Kidney epithelial cell (primary cell): ENCODE data around the gene EPC2. TPM values are rescaled to one million over a fixed set of nuclear protein-coding genes. Genes with fewer than 3 reads are reported as not detected.

Experiments used
- DNase-seq: peaks from one replicate; pipeline ENCODE4 v3.0.0-alpha.2; 2010; ENCODE audit warnings: low read depth
- H3K27me3 ChIP-seq: 2 replicates; pipeline ENCODE4 v1.6.0; 2011; ENCODE audit warnings: low read length; ENCODE audit not compliant: control insufficient read depth, insufficient read depth
- H3K36me3 ChIP-seq: 2 replicates; pipeline ENCODE4 v1.5.1; 2011; ENCODE audit warnings: low read length; ENCODE audit not compliant: control insufficient read depth, insufficient read depth
- H3K4me3 ChIP-seq: 2 replicates; pipeline ENCODE4 v1.5.1; 2011; ENCODE audit warnings: low read depth, mild to moderate bottlenecking, control low read depth, low read length
- total RNA-seq: library from RNA; depleted of rRNA; stranded (reverse); fragments of >200 nt; gene quantifications from 2 replicates; pipeline ENCODE4 v1.2.3, GENCODE V29; 2015
- TF ChIP-seq, protein P1 (sequence below): IDR thresholded peaks from 2 replicates; pipeline ENCODE4 v1.5.1; 2011; ENCODE audit warnings: mild to moderate bottlenecking, moderate library complexity, low read length, control low read depth, inconsistent platforms; ENCODE audit not compliant: insufficient read depth, poor library complexity, severe bottlenecking

EPC2 gene
- total RNA-seq, 1 donor from 2014 or later, result 20.1 TPM

DNA sequence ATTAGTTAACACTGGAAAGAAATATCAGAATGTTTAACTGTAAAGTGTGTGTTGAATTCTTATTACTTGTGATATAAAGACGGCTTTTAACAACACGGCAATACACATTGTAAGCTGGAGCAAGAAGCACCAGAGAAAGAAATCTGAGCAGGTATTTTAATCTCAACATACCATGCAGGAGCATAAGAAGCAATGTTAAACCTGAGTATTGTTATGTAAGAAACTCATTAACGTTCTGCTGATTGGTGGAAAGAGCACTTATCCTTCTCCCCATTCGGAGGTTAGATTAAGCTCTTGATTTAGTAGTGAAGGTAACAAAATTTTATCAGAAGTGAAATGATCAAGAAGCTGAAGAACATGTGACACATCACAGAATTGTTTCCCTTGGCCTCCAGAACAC lies 107.4 kb downstream of the EPC2 start:
- H3K36me3 ChIP-seq, result no peaks in the 10 kb centered on the region
- H3K27me3 ChIP-seq, result no peaks in the 10 kb centered on the region
- no peak overlapping the region for H3K4me3 ChIP-seq
- TF ChIP-seq, protein P1, sequence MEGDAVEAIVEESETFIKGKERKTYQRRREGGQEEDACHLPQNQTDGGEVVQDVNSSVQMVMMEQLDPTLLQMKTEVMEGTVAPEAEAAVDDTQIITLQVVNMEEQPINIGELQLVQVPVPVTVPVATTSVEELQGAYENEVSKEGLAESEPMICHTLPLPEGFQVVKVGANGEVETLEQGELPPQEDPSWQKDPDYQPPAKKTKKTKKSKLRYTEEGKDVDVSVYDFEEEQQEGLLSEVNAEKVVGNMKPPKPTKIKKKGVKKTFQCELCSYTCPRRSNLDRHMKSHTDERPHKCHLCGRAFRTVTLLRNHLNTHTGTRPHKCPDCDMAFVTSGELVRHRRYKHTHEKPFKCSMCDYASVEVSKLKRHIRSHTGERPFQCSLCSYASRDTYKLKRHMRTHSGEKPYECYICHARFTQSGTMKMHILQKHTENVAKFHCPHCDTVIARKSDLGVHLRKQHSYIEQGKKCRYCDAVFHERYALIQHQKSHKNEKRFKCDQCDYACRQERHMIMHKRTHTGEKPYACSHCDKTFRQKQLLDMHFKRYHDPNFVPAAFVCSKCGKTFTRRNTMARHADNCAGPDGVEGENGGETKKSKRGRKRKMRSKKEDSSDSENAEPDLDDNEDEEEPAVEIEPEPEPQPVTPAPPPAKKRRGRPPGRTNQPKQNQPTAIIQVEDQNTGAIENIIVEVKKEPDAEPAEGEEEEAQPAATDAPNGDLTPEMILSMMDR, result no peak
- no peak for DNase-seq

GRCh38 chr2:148752977-148753376 lies 108.4 kb downstream of the EPC2 start:
- Histone ChIP-seq H3K27me3 (no peaks in the 10 kb centered on the region), H3K4me3 (no peak overlapping the region), H3K36me3 (no peaks in the 10 kb centered on the region)
- TF ChIP-seq, protein P1, result no peak
- no peak for DNase-seq

DNA sequence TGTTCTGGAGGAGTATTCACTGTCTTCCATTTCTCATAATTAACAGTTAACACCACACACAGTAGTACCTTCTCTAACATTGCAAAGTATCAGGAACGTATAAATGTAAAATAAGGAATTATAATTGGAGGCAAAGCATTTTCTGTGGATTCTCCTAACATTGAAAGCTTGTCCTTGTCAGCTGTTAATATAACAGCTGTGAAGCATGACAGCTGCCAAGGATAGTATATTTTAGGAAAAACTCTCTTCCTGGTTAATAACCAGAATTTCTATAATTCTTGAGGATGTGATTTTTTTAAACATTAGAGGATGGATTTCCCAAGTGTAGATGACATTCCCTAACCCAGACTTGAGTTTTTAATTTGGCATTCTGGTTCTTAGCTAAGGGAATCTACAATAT lies 110.3 kb downstream of the EPC2 start:
- no peak overlapping the region for H3K4me3 ChIP-seq
- H3K36me3 ChIP-seq, result no peaks in the 10 kb centered on the region
- H3K27me3 ChIP-seq, result no peaks in the 10 kb centered on the region
- no peak for DNase-seq
- TF ChIP-seq, protein P1, result no peak

- H3K4me3 ChIP-seq, result no peak overlapping the region
- no peaks in the 10 kb centered on the region for H3K27me3 ChIP-seq
- DNase-seq, result no peak
- H3K36me3 ChIP-seq, result no peaks in the 10 kb centered on the region
- TF ChIP-seq, protein P1, result no peak
These were observed 111.9 kb downstream of the EPC2 start for GRCh38 chr2:148756292-148756975.

DNA sequence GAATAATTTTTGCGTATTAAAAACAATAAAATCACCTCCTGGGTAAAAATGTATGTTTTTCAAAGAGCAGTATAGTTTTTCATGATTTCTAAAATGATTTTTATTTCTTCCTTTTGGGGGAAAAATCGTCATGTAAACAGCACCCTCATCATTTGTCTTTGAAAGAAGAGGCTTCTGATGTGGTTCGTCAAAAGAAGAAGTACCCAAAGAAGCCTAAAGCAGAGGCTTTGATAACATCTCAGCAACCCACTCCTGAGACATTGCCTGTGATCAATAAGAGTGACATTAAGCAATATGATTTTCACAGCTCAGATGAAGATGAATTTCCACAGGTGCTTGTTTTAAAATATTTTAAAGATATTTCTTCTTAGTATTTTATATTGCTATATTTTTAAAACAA lies 120.3 kb downstream of the EPC2 start:
- Histone ChIP-seq H3K27me3 (no peaks in the 10 kb centered on the region), H3K36me3 (no peaks in the 10 kb centered on the region), H3K4me3 (no peak overlapping the region)
- TF ChIP-seq, protein P1, result no peak
- no peak for DNase-seq

GRCh38 chr2:148770047-148770446 lies 125.5 kb downstream of the EPC2 start:
- no peaks in the 10 kb centered on the region for H3K27me3 ChIP-seq
- H3K4me3 ChIP-seq, result no peak overlapping the region
- H3K36me3 ChIP-seq, result no peaks in the 10 kb centered on the region
- no peak for DNase-seq
- TF ChIP-seq, protein P1, result no peak
